GM13977 (cell line): Measurements from ENCODE around the gene BAZ1A.
"Not testable (repeated sequence)": the region's sequence is repeated elsewhere in the genome, so short reads cannot be mapped to it uniquely, and the experiment has no call there.

ENCODE experiments used
- DNase-seq: peaks from one replicate; pipeline ENCODE4 v3.0.0; 2012; ENCODE audit warnings: low spot score
- CTCF ChIP-seq: IDR thresholded peaks from 2 replicates; pipeline ENCODE4 v1.5.1; 2012; ENCODE audit warnings: mild to moderate bottlenecking, control low read depth; ENCODE audit not compliant: insufficient read depth; ENCODE audit errors: extremely low read depth, missing control alignments
- in situ Hi-C: fragments of 300-500 bp; cut with MboI; formaldehyde crosslinking; loops from one replicate; pipeline ENCODE4 v1.12.0; 2022; ENCODE audit warnings: low sequenced_read_pairs, low pct_unique_long_range_greater_than_20kb, mixed read lengths, inconsistent platforms; ENCODE audit not compliant: unreplicated experiment

Gene BAZ1A

DNA sequence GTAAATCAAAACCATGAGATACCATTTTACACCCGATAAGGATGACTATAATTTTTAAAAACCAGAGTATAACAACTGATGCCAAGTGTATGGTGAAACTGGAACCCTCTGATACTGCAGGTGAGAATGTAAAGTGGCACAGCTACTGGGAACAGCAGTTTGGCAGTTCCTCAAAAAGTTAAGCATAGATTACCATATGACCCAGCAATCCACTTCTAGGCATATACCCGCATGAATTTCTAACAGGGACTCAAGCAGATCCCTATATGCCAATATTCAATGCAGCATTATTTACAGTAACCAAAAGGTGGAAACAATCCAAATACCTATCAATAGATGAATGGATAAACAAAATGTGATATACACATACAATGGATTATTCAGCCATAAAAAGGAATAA is 57.4 kb downstream of the BAZ1A start:
- in situ Hi-C loops: no loop called here
- no peak for DNase-seq
- no peak for TF ChIP-seq CTCF

DNA sequence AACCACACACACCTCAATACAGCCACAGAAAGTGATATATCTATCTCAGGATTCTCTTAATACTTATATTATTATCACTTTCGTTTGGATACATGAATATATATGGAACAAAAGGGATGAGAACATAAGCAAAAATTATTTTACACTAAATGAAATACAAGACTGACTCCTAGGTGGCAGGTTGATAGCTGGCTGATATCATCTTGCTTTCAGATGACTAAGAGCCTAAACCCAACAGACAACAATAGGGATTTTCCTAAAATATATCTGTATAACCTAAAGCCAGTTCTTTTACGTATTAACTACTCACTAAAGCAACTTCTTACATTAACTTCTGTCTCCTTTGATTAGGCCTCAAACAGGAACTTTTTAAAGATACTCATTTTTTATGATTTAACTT is 65.1 kb downstream of the BAZ1A start:
- TF ChIP-seq CTCF: no peak
- in situ Hi-C loops: no loop called here
- peak; percentile 29 for DNase-seq

- DNase-seq: no peak
- no peak for TF ChIP-seq CTCF
- in situ Hi-C loops: no loop called here
Observed at GRCh38 chr14:34806257-34806656, 68.9 kb downstream of the BAZ1A start.

- no peak for TF ChIP-seq CTCF
- in situ Hi-C loops: no loop called here
Observed at GRCh38 chr14:34804933-34805332, 70.2 kb downstream of the BAZ1A start.

GRCh38 chr14:34798861-34799260 is 76.3 kb downstream of the BAZ1A start:
- DNase-seq, in situ Hi-C loops: not testable (repeated sequence)

More at GRCh38 chr14:34804933-34805332, 70.2 kb downstream of the BAZ1A start:
- no peak for DNase-seq

DNA sequence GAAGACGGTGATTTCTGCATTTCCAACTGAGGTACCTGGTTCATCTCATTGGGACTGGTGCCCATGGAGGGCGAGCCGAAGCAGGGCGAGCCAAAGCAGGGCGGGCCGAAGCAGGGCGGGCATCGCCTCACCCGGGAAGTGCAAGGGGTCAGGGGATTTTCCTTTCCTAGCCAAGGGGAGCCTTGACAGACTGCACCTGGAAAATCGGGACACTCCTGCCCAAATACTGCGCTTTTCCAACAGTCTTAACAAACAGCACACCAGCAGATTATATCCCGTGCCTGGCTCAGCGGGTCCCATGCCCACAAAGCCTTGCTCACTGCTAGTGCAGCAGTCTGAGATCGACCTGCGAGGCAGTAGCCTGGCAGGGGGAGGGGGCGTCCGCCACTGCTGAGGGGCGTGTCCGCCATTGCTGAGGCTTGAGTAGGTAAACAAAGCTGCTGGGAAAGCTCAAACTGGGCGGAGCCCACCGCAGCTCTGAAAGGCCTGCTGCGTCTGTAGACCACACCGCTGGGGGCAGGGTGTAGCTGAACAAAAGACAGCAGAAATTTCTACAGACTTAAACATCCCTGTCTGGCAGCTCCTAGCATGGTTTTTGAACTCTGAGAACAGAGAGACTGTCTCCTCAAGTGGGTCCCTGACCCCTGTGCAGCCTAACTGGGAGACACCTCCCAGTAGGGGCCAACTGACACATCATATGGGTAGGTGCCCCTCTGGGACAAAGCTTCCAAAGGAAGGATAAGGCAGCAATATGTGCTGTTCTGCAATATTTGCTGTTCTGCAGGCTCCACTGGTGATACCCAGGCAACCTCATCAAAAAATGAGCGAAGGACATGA is 77.2 kb downstream of the BAZ1A start:
- no peak for DNase-seq
- TF ChIP-seq CTCF: no peak
- in situ Hi-C loops: no loop called here

GRCh38 chr14:34796902-34797301 is 78.3 kb downstream of the BAZ1A start:
- no peak for TF ChIP-seq CTCF
- in situ Hi-C loops: no loop called here
- no peak for DNase-seq
